ENCODE data around the gene EDEM2. TPM values are rescaled to one million over a fixed set of nuclear protein-coding genes. Genes with fewer than 3 reads are reported as not detected.

Gene EDEM2
- polyA plus RNA-seq, 3 donors, result 39.5 to 86.1 (median 75.6) TPM

GRCh38 chr20:35111141-35111888 lies 35.8 kb downstream of the EDEM2 start:
- WGBS (ENCODE audit: insufficient coverage), result 83% methylated on average over 3 of the region's 4 CpGs
- intact Hi-C loops (cut with micrococcal nuclease), result no loop called here
- peak overlapping the region in 1 of 2 donors; percentile 7 for H3K27ac ChIP-seq (ENCODE audit: low read depth in 1 of 2, low read length in 2 of 2)
- no peak overlapping the region for H3K4me2 ChIP-seq (replicated peaks; ENCODE audit: extremely low read depth, low read length, poor library complexity, severe bottlenecking)
- H3K4me3 ChIP-seq (replicated peaks in 1 of 3; ENCODE audit: low read depth in 2 of 3, low read length in 3 of 3), result no peak overlapping the region
- no peak overlapping the region for H3K9ac ChIP-seq (ENCODE audit: insufficient read depth, low read length, poor library complexity, severe bottlenecking)
- H3K27me3 ChIP-seq (ENCODE audit: control insufficient read depth in 2 of 2, insufficient read depth in 2 of 2, low read length in 2 of 2), result no peaks in the 10 kb centered on the region
- H3K79me2 ChIP-seq (ENCODE audit: insufficient read depth, low read length), result no peaks in the 10 kb centered on the region
- no peak for TF ChIP-seq CTCF (IDR thresholded peaks at IDR 0.05)
- H3K36me3 ChIP-seq (replicated peaks in 1 of 2; ENCODE audit: control insufficient read depth in 1 of 2, insufficient read depth in 2 of 2, low read length in 2 of 2), result peaks cover 24 to 31% of the 10 kb centered on the region in 2 donors
- peaks cover 3% of the 10 kb centered on the region for H4K20me1 ChIP-seq (ENCODE audit: insufficient read depth, low read length)
- H3K4me1 Mint-ChIP-seq, result peaks cover 11% of the 10 kb centered on the region
- H3K9me3 ChIP-seq (replicated peaks in 1 of 2; ENCODE audit: control insufficient read depth in 1 of 2, insufficient read depth in 1 of 2, low read length in 2 of 2), result no peaks in the 10 kb centered on the region
- no peak overlapping the region for H3K4me3 Mint-ChIP-seq
- H3K4me1 ChIP-seq (ENCODE audit: control insufficient read depth in 1 of 2, insufficient read depth in 2 of 2, low read length in 2 of 2), result no peaks in the 10 kb centered on the region
- DNase-seq, result peak in 1 of 3 donors; percentile 11
- H3K27ac Mint-ChIP-seq, result peak overlapping the region in 2 of 7 donors; percentile 48 to 50
- peaks cover 49 to 67% of the 10 kb centered on the region in 2 donors for H3K36me3 Mint-ChIP-seq
- H3K27me3 Mint-ChIP-seq (ENCODE audit: low read depth in 3 of 3), result peaks cover 0 to 3% (median 0%) of the 10 kb centered on the region in 3 donors
- no peak overlapping the region for H2AFZ ChIP-seq (ENCODE audit: insufficient read depth, low read depth, low read length, poor library complexity, severe bottlenecking)
- H3K9me3 Mint-ChIP-seq, result no peaks in the 10 kb centered on the region

DNA sequence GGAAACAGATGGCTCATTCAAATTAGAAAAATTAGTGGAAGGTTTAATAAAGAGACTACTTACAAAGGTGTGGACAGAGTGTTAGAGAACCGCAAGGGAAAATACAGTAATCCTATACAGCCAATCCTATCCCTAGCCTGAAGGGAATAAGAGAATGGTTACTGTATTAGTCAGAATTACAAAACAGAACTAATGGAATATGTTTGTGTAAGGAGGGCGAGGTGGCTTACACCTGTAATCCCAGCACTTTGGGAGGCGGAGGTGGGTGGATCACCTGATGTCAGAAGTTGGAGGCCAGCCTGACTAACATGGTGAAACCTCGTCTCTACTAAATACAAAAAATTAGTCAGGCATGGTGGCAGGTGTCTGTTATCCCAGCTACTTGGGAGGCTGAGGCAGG lies 38.2 kb downstream of the EDEM2 start:
- no peak for TF ChIP-seq CTCF (IDR thresholded peaks at IDR 0.05)
- H2AFZ ChIP-seq (ENCODE audit: insufficient read depth, low read depth, low read length, poor library complexity, severe bottlenecking), result no peak overlapping the region
- intact Hi-C loops (cut with micrococcal nuclease), result no loop called here
- no peaks in the 10 kb centered on the region for H4K20me1 ChIP-seq (ENCODE audit: insufficient read depth, low read length)
- Mint-ChIP-seq H3K9me3 (no peaks in the 10 kb centered on the region), H3K4me3 (no peak overlapping the region), H3K27ac (no peak overlapping the region), H3K36me3 (peaks cover 27 to 44% of the 10 kb centered on the region in 2 donors), H3K27me3 (ENCODE audit: low read depth in 3 of 3) (no peaks in the 10 kb centered on the region), H3K4me1 (peaks cover 15% of the 10 kb centered on the region)
- no peak overlapping the region for H3K4me3 ChIP-seq (replicated peaks in 1 of 3; ENCODE audit: low read depth in 2 of 3, low read length in 3 of 3)
- peaks cover 5 to 9% of the 10 kb centered on the region in 2 donors for H3K36me3 ChIP-seq (replicated peaks in 1 of 2; ENCODE audit: control insufficient read depth in 1 of 2, insufficient read depth in 2 of 2, low read length in 2 of 2)
- H3K27ac ChIP-seq (ENCODE audit: low read depth in 1 of 2, low read length in 2 of 2), result no peak overlapping the region
- no peak for DNase-seq
- H3K4me2 ChIP-seq (replicated peaks; ENCODE audit: extremely low read depth, low read length, poor library complexity, severe bottlenecking), result no peak overlapping the region
- no peaks in the 10 kb centered on the region for H3K27me3 ChIP-seq (ENCODE audit: control insufficient read depth in 2 of 2, insufficient read depth in 2 of 2, low read length in 2 of 2)
- no peaks in the 10 kb centered on the region for H3K9me3 ChIP-seq (replicated peaks in 1 of 2; ENCODE audit: control insufficient read depth in 1 of 2, insufficient read depth in 1 of 2, low read length in 2 of 2)
- H3K4me1 ChIP-seq (ENCODE audit: control insufficient read depth in 1 of 2, insufficient read depth in 2 of 2, low read length in 2 of 2), result no peaks in the 10 kb centered on the region
- no peaks in the 10 kb centered on the region for H3K79me2 ChIP-seq (ENCODE audit: insufficient read depth, low read length)
- H3K9ac ChIP-seq (ENCODE audit: insufficient read depth, low read length, poor library complexity, severe bottlenecking), result no peak overlapping the region
- no CpG with 5 or more reads among the region's 4 CpGs for WGBS (ENCODE audit: insufficient coverage)

Data from CD14-positive monocyte (primary cell).